ENCODE data around the gene ARRB1.

The ARRB1 gene

DNA sequence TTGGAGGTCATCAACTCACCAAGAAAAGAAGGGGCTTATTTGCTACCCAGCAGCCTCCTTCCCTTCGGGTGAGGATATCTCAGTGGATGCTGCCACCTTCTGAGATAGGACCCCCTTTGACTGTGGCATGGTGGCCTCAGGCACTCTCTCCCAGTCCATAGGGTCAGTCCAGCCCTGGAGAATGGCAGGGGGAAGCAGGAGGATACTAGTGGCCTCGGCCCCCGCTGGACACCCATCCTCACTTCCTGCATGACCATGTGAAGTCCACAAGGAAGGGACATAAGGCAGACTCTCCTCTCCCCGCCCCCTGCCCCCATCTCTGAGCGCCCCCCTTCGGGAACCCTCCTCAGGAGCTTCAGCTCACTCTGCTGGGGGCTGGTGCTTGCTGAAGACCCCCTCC lies 86.5 kb downstream of the ARRB1 start:
- H3K4me3 ChIP-seq (replicated peaks; ENCODE audit: low read depth, low read length) = no peak overlapping the region
- no peaks in the 10 kb centered on the region; the same call in 1 of the 2 replicates for H3K27me3 ChIP-seq (replicated peaks; ENCODE audit: control insufficient read depth, insufficient read depth, low read length)
- no peaks in the 10 kb centered on the region for H3K36me3 ChIP-seq (ENCODE audit: control insufficient read depth, insufficient read depth, low read length)
- no peak for DNase-seq (ENCODE audit: extremely low read depth, insufficient read length)
- TF ChIP-seq, protein P1, sequence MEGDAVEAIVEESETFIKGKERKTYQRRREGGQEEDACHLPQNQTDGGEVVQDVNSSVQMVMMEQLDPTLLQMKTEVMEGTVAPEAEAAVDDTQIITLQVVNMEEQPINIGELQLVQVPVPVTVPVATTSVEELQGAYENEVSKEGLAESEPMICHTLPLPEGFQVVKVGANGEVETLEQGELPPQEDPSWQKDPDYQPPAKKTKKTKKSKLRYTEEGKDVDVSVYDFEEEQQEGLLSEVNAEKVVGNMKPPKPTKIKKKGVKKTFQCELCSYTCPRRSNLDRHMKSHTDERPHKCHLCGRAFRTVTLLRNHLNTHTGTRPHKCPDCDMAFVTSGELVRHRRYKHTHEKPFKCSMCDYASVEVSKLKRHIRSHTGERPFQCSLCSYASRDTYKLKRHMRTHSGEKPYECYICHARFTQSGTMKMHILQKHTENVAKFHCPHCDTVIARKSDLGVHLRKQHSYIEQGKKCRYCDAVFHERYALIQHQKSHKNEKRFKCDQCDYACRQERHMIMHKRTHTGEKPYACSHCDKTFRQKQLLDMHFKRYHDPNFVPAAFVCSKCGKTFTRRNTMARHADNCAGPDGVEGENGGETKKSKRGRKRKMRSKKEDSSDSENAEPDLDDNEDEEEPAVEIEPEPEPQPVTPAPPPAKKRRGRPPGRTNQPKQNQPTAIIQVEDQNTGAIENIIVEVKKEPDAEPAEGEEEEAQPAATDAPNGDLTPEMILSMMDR (IDR thresholded peaks at IDR 0.05; ENCODE audit: insufficient read depth, low read length, poor library complexity, severe bottlenecking) = no peak

DNA sequence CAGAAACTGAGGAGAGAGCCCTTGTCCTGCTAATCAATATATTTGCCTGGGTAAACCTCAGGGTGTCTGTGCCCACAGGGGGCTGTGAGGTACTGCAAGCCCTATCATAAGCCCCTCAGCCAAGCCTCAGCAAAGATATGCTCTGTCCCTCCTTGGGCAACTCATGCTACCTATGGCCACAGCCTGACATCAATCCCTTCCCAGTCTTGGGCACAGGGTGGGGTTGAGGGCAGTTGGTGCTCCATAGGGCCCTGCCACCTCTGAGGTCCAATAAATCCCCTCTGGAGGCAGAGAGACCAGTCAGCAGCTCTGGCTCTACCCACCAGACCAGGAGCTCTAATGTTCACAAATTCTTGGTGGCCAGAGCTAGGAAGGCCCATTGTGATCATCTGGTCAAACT lies 87.1 kb downstream of the ARRB1 start:
- Histone ChIP-seq H3K27me3 (replicated peaks; ENCODE audit: control insufficient read depth, insufficient read depth, low read length) (no peaks in the 10 kb centered on the region; the same call in 1 of the 2 replicates), H3K36me3 (ENCODE audit: control insufficient read depth, insufficient read depth, low read length) (no peaks in the 10 kb centered on the region), H3K4me3 (replicated peaks; ENCODE audit: low read depth, low read length) (no peak overlapping the region)
- TF ChIP-seq, protein P1 (IDR thresholded peaks at IDR 0.05; ENCODE audit: insufficient read depth, low read length, poor library complexity, severe bottlenecking) = no peak
- DNase-seq (ENCODE audit: extremely low read depth, insufficient read length) = no peak

DNA sequence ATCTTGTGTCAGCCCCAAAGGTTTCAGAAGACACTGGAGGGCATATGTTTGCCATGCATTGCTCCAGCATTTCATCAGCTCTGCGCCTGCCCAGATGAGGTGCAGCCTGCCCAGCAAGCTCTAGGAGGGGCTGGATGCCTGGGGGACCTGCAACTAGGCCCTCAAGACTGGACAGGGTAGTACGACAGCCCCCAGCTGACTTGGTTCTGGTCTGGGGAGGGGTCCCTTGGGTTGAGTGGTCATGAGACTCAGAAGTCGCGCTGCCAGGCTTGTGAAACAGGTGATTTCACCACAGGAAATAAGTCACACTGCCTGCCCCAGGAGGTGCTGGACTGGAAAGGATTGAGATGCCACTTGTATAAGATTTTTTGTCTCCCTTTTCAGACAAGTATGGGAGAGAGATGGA lies 87.5 kb downstream of the ARRB1 start:
- no peaks in the 10 kb centered on the region for H3K36me3 ChIP-seq (ENCODE audit: control insufficient read depth, insufficient read depth, low read length)
- DNase-seq (ENCODE audit: extremely low read depth, insufficient read length) = no peak
- no peak overlapping the region for H3K4me3 ChIP-seq (replicated peaks; ENCODE audit: low read depth, low read length)
- H3K27me3 ChIP-seq (replicated peaks; ENCODE audit: control insufficient read depth, insufficient read depth, low read length) = no peaks in the 10 kb centered on the region; the same call in 1 of the 2 replicates
- TF ChIP-seq, protein P1 (IDR thresholded peaks at IDR 0.05; ENCODE audit: insufficient read depth, low read length, poor library complexity, severe bottlenecking) = no peak

DNA sequence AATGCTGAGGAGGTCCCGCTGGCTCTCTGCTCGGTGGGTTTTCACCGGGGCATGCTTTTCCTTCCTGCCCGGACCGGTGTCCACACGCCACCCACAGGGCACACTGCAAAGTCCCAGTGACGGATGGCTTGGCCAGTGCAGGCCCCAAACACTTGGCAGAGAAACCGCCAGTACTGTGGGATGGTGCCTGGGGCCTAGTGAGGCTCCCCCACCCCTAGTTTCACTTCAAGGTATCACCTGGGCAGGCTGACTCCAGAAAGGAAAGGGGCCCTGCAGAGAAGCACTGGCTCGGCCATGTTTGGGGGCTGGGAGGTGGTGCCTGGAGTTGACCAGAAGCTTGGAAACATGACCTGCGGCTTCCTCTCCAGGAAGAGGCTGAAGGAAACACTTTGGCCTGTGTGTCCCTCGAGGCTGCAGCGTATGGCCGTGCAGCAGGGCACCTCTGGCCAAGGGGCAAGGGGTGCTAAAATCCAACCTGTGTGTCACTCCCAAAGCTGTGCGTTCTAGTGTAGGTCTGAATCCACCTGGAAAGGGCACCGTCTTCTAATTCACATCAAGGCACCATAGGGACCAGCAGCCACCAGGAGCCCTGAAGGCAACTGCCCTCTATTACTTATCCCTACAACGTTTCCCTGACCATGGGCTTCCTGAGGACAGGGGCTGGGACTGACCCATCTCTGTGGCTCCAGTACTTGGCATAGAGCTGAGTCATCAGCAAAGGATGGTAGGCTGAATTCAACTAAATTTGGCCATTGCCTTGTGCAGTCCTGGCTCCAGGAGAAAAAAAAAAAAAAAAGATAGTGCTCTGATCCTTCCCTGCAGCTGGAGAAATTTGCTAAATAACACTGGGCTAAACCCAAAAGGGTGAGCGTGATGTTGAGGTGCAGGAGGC lies 88.3 kb downstream of the ARRB1 start:
- Histone ChIP-seq H3K4me3 (replicated peaks; ENCODE audit: low read depth, low read length) (no peak overlapping the region), H3K27me3 (replicated peaks; ENCODE audit: control insufficient read depth, insufficient read depth, low read length) (no peaks in the 10 kb centered on the region; the same call in 1 of the 2 replicates), H3K36me3 (ENCODE audit: control insufficient read depth, insufficient read depth, low read length) (no peaks in the 10 kb centered on the region)
- TF ChIP-seq, protein P1 (IDR thresholded peaks at IDR 0.05; ENCODE audit: insufficient read depth, low read length, poor library complexity, severe bottlenecking) = no peak
- no peak for DNase-seq (ENCODE audit: extremely low read depth, insufficient read length)

DNA sequence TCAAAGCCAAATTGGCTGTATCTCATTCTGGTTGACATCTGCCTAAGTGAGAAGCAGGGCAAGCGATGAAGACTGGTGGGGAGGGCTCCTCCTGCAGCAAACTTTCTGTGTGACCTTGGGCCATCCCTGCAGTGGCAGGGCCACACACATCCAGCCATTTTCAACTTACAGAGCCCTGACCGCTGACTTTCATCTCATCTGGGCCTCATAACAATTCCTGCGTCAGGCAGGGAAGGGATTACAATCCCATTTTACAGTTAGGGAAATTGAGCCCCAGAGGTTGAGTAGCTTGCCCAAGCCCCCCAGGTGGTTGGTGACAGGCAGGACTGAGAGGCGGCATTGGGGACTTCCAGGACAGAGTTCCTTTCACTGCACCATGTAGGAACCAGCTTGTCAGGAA lies 89.0 kb downstream of the ARRB1 start:
- TF ChIP-seq, protein P1 (IDR thresholded peaks at IDR 0.05; ENCODE audit: insufficient read depth, low read length, poor library complexity, severe bottlenecking) = no peak
- no peaks in the 10 kb centered on the region for H3K36me3 ChIP-seq (ENCODE audit: control insufficient read depth, insufficient read depth, low read length)
- no peaks in the 10 kb centered on the region; the same call in 1 of the 2 replicates for H3K27me3 ChIP-seq (replicated peaks; ENCODE audit: control insufficient read depth, insufficient read depth, low read length)
- H3K4me3 ChIP-seq (replicated peaks; ENCODE audit: low read depth, low read length) = no peak overlapping the region
- DNase-seq (ENCODE audit: extremely low read depth, insufficient read length) = no peak

Measured in GM06990 (cell line).